H9 (cell line): ENCODE measurements around the gene ZP1. TPM values are rescaled to one million over a fixed set of nuclear protein-coding genes. Genes with fewer than 3 reads are reported as not detected.

Experiments used
- DNase-seq: peaks from one replicate; pipeline ENCODE4 v3.0.0-alpha.2; 2017
- H2AFZ ChIP-seq: one replicate; pipeline ENCODE4 v1.6.1; 2013; ENCODE audit warnings: mild to moderate bottlenecking, low read length, control low read depth, moderate library complexity
- H2AK5ac ChIP-seq: 2 replicates; pipeline ENCODE4 v1.6.1; 2013; ENCODE audit warnings: low read length, control low read depth, mixed read lengths; ENCODE audit not compliant: insufficient read length
- H2BK120ac ChIP-seq: one replicate; pipeline ENCODE4 v1.6.1; 2013; ENCODE audit warnings: low read depth, mild to moderate bottlenecking, low read length, control low read depth, inconsistent platforms; ENCODE audit not compliant: poor library complexity, severe bottlenecking
- H2BK12ac ChIP-seq: 2 replicates; pipeline ENCODE4 v1.6.1; 2013; ENCODE audit warnings: low read length, control low read depth, mixed read lengths, low read depth; ENCODE audit not compliant: insufficient read length
- H2BK15ac ChIP-seq: 2 replicates; pipeline ENCODE4 v1.6.1; 2013; ENCODE audit warnings: low read depth, low read length, control low read depth
- H2BK20ac ChIP-seq: one replicate; pipeline ENCODE4 v1.6.1; 2013; ENCODE audit warnings: low read depth, mild to moderate bottlenecking, low read length, control low read depth, inconsistent platforms; ENCODE audit not compliant: poor library complexity, severe bottlenecking
- H2BK5ac ChIP-seq: 2 replicates; pipeline ENCODE4 v1.6.1; 2013; ENCODE audit warnings: low read length, control low read depth, mixed read lengths; ENCODE audit not compliant: insufficient read length
- H3K14ac ChIP-seq: 2 replicates; pipeline ENCODE4 v1.6.1; 2013; ENCODE audit warnings: low read length, control low read depth; ENCODE audit not compliant: insufficient read depth
- H3K18ac ChIP-seq: 2 replicates; pipeline ENCODE4 v1.6.1; 2013; ENCODE audit warnings: low read depth, mild to moderate bottlenecking, mixed read lengths, low read length, control low read depth; ENCODE audit not compliant: insufficient read length
- H3K23ac ChIP-seq: 2 replicates; pipeline ENCODE4 v1.6.1; 2013; ENCODE audit warnings: low read length, control low read depth, mixed read lengths, low read depth; ENCODE audit not compliant: insufficient read length
- H3K23me2 ChIP-seq: 2 replicates; pipeline ENCODE4 v1.6.1; 2013; ENCODE audit warnings: low read depth, mild to moderate bottlenecking, mixed read lengths, low read length, control low read depth; ENCODE audit not compliant: insufficient read length, poor library complexity, severe bottlenecking
- H3K27ac ChIP-seq: 2 replicates; pipeline ENCODE4 v1.5.1; 2013; ENCODE audit warnings: low read length, control low read depth, mixed read lengths, low read depth; ENCODE audit not compliant: insufficient read length
- H3K27me3 ChIP-seq: 2 replicates; pipeline ENCODE4 v1.6.1; 2013; ENCODE audit warnings: low read length, control low read depth, inconsistent platforms; ENCODE audit not compliant: insufficient read depth
- H3K4ac ChIP-seq: 2 replicates; pipeline ENCODE4 v1.6.1; 2013; ENCODE audit warnings: low read depth, mild to moderate bottlenecking, control low read depth, inconsistent platforms, low read length, moderate library complexity
- H3K4me1 ChIP-seq: 2 replicates; pipeline ENCODE4 v1.6.1; 2013; ENCODE audit warnings: low read length, control low read depth, inconsistent platforms; ENCODE audit not compliant: insufficient read depth
- H3K4me2 ChIP-seq: 2 replicates; pipeline ENCODE4 v1.6.1; 2013; ENCODE audit warnings: low read length, control low read depth, mixed read lengths; ENCODE audit not compliant: insufficient read length, insufficient read depth
- H3K56ac ChIP-seq: 2 replicates; pipeline ENCODE4 v1.6.1; 2013; ENCODE audit warnings: low read depth, mild to moderate bottlenecking, mixed read lengths, low read length, control low read depth; ENCODE audit not compliant: insufficient read length
- H3K79me1 ChIP-seq: 2 replicates; pipeline ENCODE4 v1.6.1; 2013; ENCODE audit warnings: low read depth, mild to moderate bottlenecking, moderate library complexity, low read length, control low read depth, inconsistent platforms; ENCODE audit not compliant: insufficient read depth, poor library complexity, severe bottlenecking
- H3K79me2 ChIP-seq: 2 replicates; pipeline ENCODE4 v1.6.1; 2013; ENCODE audit warnings: low read length, control low read depth, inconsistent platforms; ENCODE audit not compliant: insufficient read depth
- H3K9ac ChIP-seq: 2 replicates; pipeline ENCODE4 v1.6.1; 2013; ENCODE audit warnings: low read length, control low read depth, mixed read lengths; ENCODE audit not compliant: insufficient read length; ENCODE audit errors: extremely low read depth
- H3K9me3 ChIP-seq: one replicate; pipeline ENCODE4 v1.6.1; 2013; ENCODE audit warnings: low read depth, low read length, inconsistent platforms; ENCODE audit not compliant: control insufficient read depth
- H3T11ph ChIP-seq: one replicate; pipeline ENCODE4 v1.6.1; 2013; ENCODE audit warnings: mild to moderate bottlenecking, low read length, control low read depth, inconsistent platforms
- H4K20me1 ChIP-seq: one replicate; pipeline ENCODE4 v1.6.1; 2013; ENCODE audit not compliant: control insufficient read depth, insufficient read length, insufficient read depth
- H4K5ac ChIP-seq: 2 replicates; pipeline ENCODE4 v1.6.1; 2013; ENCODE audit warnings: low read depth, mild to moderate bottlenecking, mixed read lengths, low read length, control low read depth; ENCODE audit not compliant: insufficient read length
- H4K8ac ChIP-seq: replicated peaks from 2 replicates; pipeline ENCODE4 v1.6.1; 2013; ENCODE audit warnings: low read length, control low read depth, mixed read lengths, low read depth; ENCODE audit not compliant: insufficient read length
- H4K91ac ChIP-seq: 2 replicates; pipeline ENCODE4 v1.6.1; 2013; ENCODE audit warnings: low read depth, mild to moderate bottlenecking, moderate library complexity, mixed read lengths, low read length, control low read depth; ENCODE audit not compliant: insufficient read length
- H3K27ac Mint-ChIP-seq, 3 experiments: 2 replicates in 2 of 3; 3 replicates in 1 of 3; pipeline ENCODE4 v1.8.0; 2020 to 2021; ENCODE audit warnings: mixed read lengths in 3 of 3, mild to moderate bottlenecking in 1 of 3, moderate library complexity in 1 of 3
- H3K27me3 Mint-ChIP-seq: 2 replicates; pipeline ENCODE4 v1.8.0; 2021; ENCODE audit warnings: low read depth, mild to moderate bottlenecking, moderate library complexity, mixed read lengths
- H3K36me3 Mint-ChIP-seq, 3 experiments: 2 replicates in 2 of 3; 3 replicates in 1 of 3; pipeline ENCODE4 v1.8.0; 2020 to 2021; ENCODE audit warnings: low read depth in 3 of 3, mixed read lengths in 3 of 3; ENCODE audit not compliant: insufficient read depth in 1 of 3
- H3K4me1 Mint-ChIP-seq, 2 experiments: 2 replicates each; pipeline ENCODE4 v1.8.0; 2020; ENCODE audit warnings: mixed read lengths in 2 of 2
- H3K4me3 Mint-ChIP-seq, 2 experiments: 2 replicates in 1 of 2; 3 replicates in 1 of 2; pipeline ENCODE4 v1.8.0; 2020 to 2021; ENCODE audit warnings: mild to moderate bottlenecking in 2 of 2, mixed read lengths in 2 of 2, moderate library complexity in 1 of 2
- H3K9me3 Mint-ChIP-seq, 2 experiments: 2 replicates in 1 of 2; 3 replicates in 1 of 2; pipeline ENCODE4 v1.8.0; 2020; ENCODE audit warnings: mild to moderate bottlenecking in 2 of 2, mixed read lengths in 2 of 2, moderate library complexity in 1 of 2
- WGBS: extraction: QIAGEN DNeasy Blood & Tissue Kit; methylation state at CpG from one replicate; pipeline ENCODE4 v1.1.7; 2013; ENCODE audit warnings: missing lambda C conversion rate, low lambda C conversion rate, mixed read lengths; ENCODE audit not compliant: insufficient read length; ENCODE audit errors: extremely low coverage; 5-methylcytosine and 5-hydroxymethylcytosine counted together
- total RNA-seq: library from RNA; stranded (reverse); gene quantifications from 2 replicates; pipeline ENCODE4 v1.2.1, GENCODE V29; 2021
- TF ChIP-seq, protein P1 (sequence below): fragments of 200-600 bp; sonication (generic); conservative IDR thresholded peaks from 3 replicates; pipeline ENCODE4 v1.8.0; 2021; ENCODE audit warnings: antibody characterized with exemption, mild to moderate bottlenecking

The ZP1 gene
- total RNA-seq, 1 experiment from 2014 or later, result not detected

DNA sequence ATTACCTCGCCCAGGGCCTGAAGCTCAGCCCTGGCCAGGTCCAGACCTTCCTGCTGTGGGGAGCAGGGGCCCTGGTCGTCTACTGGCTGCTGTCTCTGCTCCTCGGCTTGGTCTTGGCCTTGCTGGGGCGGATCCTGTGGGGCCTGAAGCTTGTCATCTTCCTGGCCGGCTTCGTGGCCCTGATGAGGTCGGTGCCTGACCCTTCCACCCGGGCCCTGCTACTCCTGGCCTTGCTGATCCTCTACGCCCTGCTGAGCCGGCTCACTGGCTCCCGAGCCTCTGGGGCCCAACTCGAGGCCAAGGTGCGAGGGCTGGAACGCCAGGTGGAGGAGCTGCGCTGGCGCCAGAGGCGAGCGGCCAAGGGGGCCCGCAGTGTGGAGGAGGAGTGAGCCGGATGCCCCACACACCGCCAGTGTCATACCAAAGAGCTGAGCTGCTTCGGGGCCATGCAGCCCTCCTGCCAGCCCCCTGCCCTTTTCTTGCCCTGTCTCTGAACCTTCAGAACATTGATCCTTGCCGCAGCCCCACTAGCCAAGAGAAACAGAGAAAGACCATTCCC, 54.5 kb downstream of the ZP1 start:
- Histone ChIP-seq H3K4me2 (no peak overlapping the region), H4K5ac (no peak overlapping the region), H2BK15ac (no peak overlapping the region), H2AFZ (no peak overlapping the region), H4K20me1 (no peaks in the 10 kb centered on the region), H3K27ac (no peak overlapping the region), H2BK120ac (no peak overlapping the region), H3K56ac (no peak overlapping the region), H3K23ac (no peak overlapping the region), H4K91ac (no peak overlapping the region), H3K4ac (no peak overlapping the region), H3T11ph (no peak overlapping the region), H3K18ac (no peak overlapping the region), H3K79me1 (no peaks in the 10 kb centered on the region), H4K8ac (no peak overlapping the region), H3K9me3 (no peaks in the 10 kb centered on the region), H3K27me3 (no peaks in the 10 kb centered on the region), H2BK20ac (no peak overlapping the region), H3K4me1 (peaks cover 2% of the 10 kb centered on the region), H2AK5ac (no peak overlapping the region), H3K79me2 (no peaks in the 10 kb centered on the region; the same call in 1 of the 2 replicates), H2BK12ac (no peak overlapping the region), H3K23me2 (peaks cover 10% of the 10 kb centered on the region), H3K9ac (no peak overlapping the region), H2BK5ac (no peak overlapping the region), H3K14ac (no peak overlapping the region)
- TF ChIP-seq, protein P1, sequence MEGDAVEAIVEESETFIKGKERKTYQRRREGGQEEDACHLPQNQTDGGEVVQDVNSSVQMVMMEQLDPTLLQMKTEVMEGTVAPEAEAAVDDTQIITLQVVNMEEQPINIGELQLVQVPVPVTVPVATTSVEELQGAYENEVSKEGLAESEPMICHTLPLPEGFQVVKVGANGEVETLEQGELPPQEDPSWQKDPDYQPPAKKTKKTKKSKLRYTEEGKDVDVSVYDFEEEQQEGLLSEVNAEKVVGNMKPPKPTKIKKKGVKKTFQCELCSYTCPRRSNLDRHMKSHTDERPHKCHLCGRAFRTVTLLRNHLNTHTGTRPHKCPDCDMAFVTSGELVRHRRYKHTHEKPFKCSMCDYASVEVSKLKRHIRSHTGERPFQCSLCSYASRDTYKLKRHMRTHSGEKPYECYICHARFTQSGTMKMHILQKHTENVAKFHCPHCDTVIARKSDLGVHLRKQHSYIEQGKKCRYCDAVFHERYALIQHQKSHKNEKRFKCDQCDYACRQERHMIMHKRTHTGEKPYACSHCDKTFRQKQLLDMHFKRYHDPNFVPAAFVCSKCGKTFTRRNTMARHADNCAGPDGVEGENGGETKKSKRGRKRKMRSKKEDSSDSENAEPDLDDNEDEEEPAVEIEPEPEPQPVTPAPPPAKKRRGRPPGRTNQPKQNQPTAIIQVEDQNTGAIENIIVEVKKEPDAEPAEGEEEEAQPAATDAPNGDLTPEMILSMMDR, result no peak
- Mint-ChIP-seq H3K4me1 (peaks cover 25 to 27% of the 10 kb centered on the region in 2 experiments), H3K4me3 (no peak overlapping the region), H3K9me3 (no peaks in the 10 kb centered on the region), H3K27me3 (peaks cover 7% of the 10 kb centered on the region), H3K27ac (peak overlapping the region in 1 of 3 experiments; percentile 61; a peak in 1 of 7 replicates), H3K36me3 (peaks cover 18 to 47% (median 29%) of the 10 kb centered on the region in 3 experiments; a peak in 6 of 7 replicates)
- no peak for DNase-seq
- no CpG with 5 or more reads among the region's 23 CpGs for WGBS
